ENCODE results near the gene GNAS.
"Not testable (repeated sequence)": the region's sequence is repeated elsewhere in the genome, so short reads cannot be mapped to it uniquely, and the experiment has no call there.

GNAS gene

GRCh38 chr20:58813369-58813768 is 39.1 kb upstream of the GNAS start:
- no peak for TF ChIP-seq CTCF (conservative IDR thresholded peaks at IDR 0.05)
- no peak overlapping the region for H3K27ac ChIP-seq

- no peak overlapping the region for H3K27ac ChIP-seq
- no peak for TF ChIP-seq CTCF (conservative IDR thresholded peaks at IDR 0.05)
Observed at GRCh38 chr20:58815448-58815847, 37.1 kb upstream of the GNAS start.

GRCh38 chr20:58816051-58816450 is 36.5 kb upstream of the GNAS start:
- no peak overlapping the region for H3K27ac ChIP-seq
- no peak for TF ChIP-seq CTCF (conservative IDR thresholded peaks at IDR 0.05)

GRCh38 chr20:58816957-58817651 is 35.4 kb upstream of the GNAS start:
- H3K27ac ChIP-seq: peak overlapping the region; percentile 38
- no peak for TF ChIP-seq CTCF (conservative IDR thresholded peaks at IDR 0.05)

- no peak overlapping the region for H3K27ac ChIP-seq
- TF ChIP-seq CTCF (conservative IDR thresholded peaks at IDR 0.05): no peak
Observed at GRCh38 chr20:58817748-58818147, 34.8 kb upstream of the GNAS start.

GRCh38 chr20:58818586-58819285 is 33.8 kb upstream of the GNAS start:
- no peak for TF ChIP-seq CTCF (conservative IDR thresholded peaks at IDR 0.05)
- no peak overlapping the region for H3K27ac ChIP-seq

- TF ChIP-seq CTCF (conservative IDR thresholded peaks at IDR 0.05): no peak
- H3K27ac ChIP-seq: no peak overlapping the region
Observed at GRCh38 chr20:58819921-58820320, 32.6 kb upstream of the GNAS start.

- H3K27ac ChIP-seq: not testable (repeated sequence)
Observed at GRCh38 chr20:58820515-58820914, 32.0 kb upstream of the GNAS start.
